WTC11 (cell line): ENCODE measurements around the gene PLXDC2. TPM values are rescaled to one million over a fixed set of nuclear protein-coding genes. Genes with fewer than 3 reads are reported as not detected.

Experiments used
- ATAC-seq: fragments of 200-7000 bp; cut with Tn5 transposase; 2 replicates; pipeline ENCODE4 v1.10.0; 2021; ENCODE audit warnings: mild to moderate bottlenecking, moderate library complexity
- CTCF ChIA-PET: fragments of 300-600 bp; sonication (Branson Sonifier 250); formaldehyde crosslinking; loops from one replicate; lab custom pipeline; 2021; ENCODE audit warnings: antibody characterized with exemption; lab: Charles Lee
- POLR2A ChIA-PET: fragments of 350-600 bp; sonication (Branson Sonifier 250); formaldehyde crosslinking; loops from one replicate; lab custom pipeline; 2021; ENCODE audit warnings: antibody characterized with exemption; lab: Charles Lee
- DNase-seq: peaks from one replicate; pipeline ENCODE4 v3.0.0; 2021; ENCODE audit warnings: low spot score
- H3K27ac Mint-ChIP-seq: 2 replicates; pipeline ENCODE4 v1.8.0; 2021; ENCODE audit warnings: mixed read lengths
- H3K27me3 Mint-ChIP-seq: 2 replicates; pipeline ENCODE4 v1.8.0; 2021; ENCODE audit warnings: low read depth, mild to moderate bottlenecking, moderate library complexity, mixed read lengths
- H3K36me3 Mint-ChIP-seq: 2 replicates; pipeline ENCODE4 v1.8.0; 2021; ENCODE audit warnings: mixed read lengths
- H3K4me1 Mint-ChIP-seq: 2 replicates; pipeline ENCODE4 v1.8.0; 2022; ENCODE audit warnings: mixed read lengths
- H3K4me3 Mint-ChIP-seq: 2 replicates; pipeline ENCODE4 v1.8.0; 2021; ENCODE audit warnings: mild to moderate bottlenecking, moderate library complexity, mixed read lengths
- H3K9me3 Mint-ChIP-seq: 2 replicates; pipeline ENCODE4 v1.8.0; 2021; ENCODE audit warnings: mixed read lengths
- CBFB ChIP-seq: sonication (generic); formaldehyde crosslinking; IDR thresholded peaks from 2 replicates; pipeline ENCODE4 v1.8.1; 2022; ENCODE audit warnings: mild to moderate bottlenecking, low read depth, missing genetic modification reagents
- CDX4 ChIP-seq: fragments of 250-450 bp; sonication (Bioruptor Pico); IDR thresholded peaks from 2 replicates; pipeline ENCODE4 v1.9.0; 2021; ENCODE audit warnings: moderate library complexity, mild to moderate bottlenecking, inconsistent platforms, borderline replicate concordance
- CREB1 ChIP-seq: sonication (generic); formaldehyde crosslinking; IDR thresholded peaks from 2 replicates; pipeline ENCODE4 v1.8.0; 2023; ENCODE audit warnings: mild to moderate bottlenecking, missing genetic modification reagents
- FOXP4 ChIP-seq: sonication (generic); formaldehyde crosslinking; IDR thresholded peaks from 2 replicates; pipeline ENCODE4 v1.8.0; 2022; ENCODE audit warnings: mild to moderate bottlenecking, missing genetic modification reagents
- HMGA2 ChIP-seq: fragments of 250-450 bp; sonication (Bioruptor Pico); IDR thresholded peaks from 2 replicates; pipeline ENCODE4 v1.4.0; 2021; ENCODE audit warnings: mild to moderate bottlenecking, moderate library complexity
- JUN ChIP-seq: sonication (generic); formaldehyde crosslinking; IDR thresholded peaks from 2 replicates; pipeline ENCODE4 v1.8.0; 2023; ENCODE audit warnings: mild to moderate bottlenecking, missing genetic modification reagents
- KAT7 ChIP-seq: sonication (generic); formaldehyde crosslinking; IDR thresholded peaks from 2 replicates; pipeline ENCODE4 v1.8.1; 2023; ENCODE audit warnings: missing genetic modification reagents, mild to moderate bottlenecking, borderline replicate concordance
- PRDM15 ChIP-seq: sonication (generic); formaldehyde crosslinking; IDR thresholded peaks from 2 replicates; pipeline ENCODE4 v1.8.0; 2022; ENCODE audit warnings: missing genetic modification reagents
- PREB ChIP-seq: sonication (generic); formaldehyde crosslinking; IDR thresholded peaks from 2 replicates; pipeline ENCODE4 v1.8.1; 2022; ENCODE audit warnings: mild to moderate bottlenecking, missing genetic modification reagents, moderate library complexity, borderline replicate concordance
- RELA ChIP-seq: sonication (generic); formaldehyde crosslinking; IDR thresholded peaks from 2 replicates; pipeline ENCODE4 v1.8.1; 2022; ENCODE audit warnings: missing genetic modification reagents, mild to moderate bottlenecking, borderline replicate concordance
- SMAD3 ChIP-seq: sonication (generic); formaldehyde crosslinking; IDR thresholded peaks from 2 replicates; pipeline ENCODE4 v1.8.0; 2022; ENCODE audit warnings: missing genetic modification reagents, mild to moderate bottlenecking, borderline replicate concordance
- SMAD4 ChIP-seq: sonication (generic); formaldehyde crosslinking; IDR thresholded peaks from 2 replicates; pipeline ENCODE4 v1.8.0; 2022; ENCODE audit warnings: mild to moderate bottlenecking, missing genetic modification reagents
- SOX15 ChIP-seq: fragments of 250-450 bp; sonication (Bioruptor Pico); IDR thresholded peaks from 2 replicates; pipeline ENCODE4 v1.9.0; 2021; ENCODE audit warnings: mild to moderate bottlenecking
- TCF7 ChIP-seq: sonication (generic); formaldehyde crosslinking; IDR thresholded peaks from 2 replicates; pipeline ENCODE4 v1.8.0; 2022; ENCODE audit warnings: mild to moderate bottlenecking, low read depth, missing genetic modification reagents, moderate library complexity
- TP53 ChIP-seq: sonication (generic); formaldehyde crosslinking; IDR thresholded peaks from 2 replicates; pipeline ENCODE4 v1.8.1; 2023; ENCODE audit warnings: mild to moderate bottlenecking, missing genetic modification reagents
- ZNF232 ChIP-seq: sonication (generic); formaldehyde crosslinking; IDR thresholded peaks from 2 replicates; pipeline ENCODE4 v1.8.0; 2022; ENCODE audit warnings: mild to moderate bottlenecking, missing genetic modification reagents
- ZNF423 ChIP-seq: fragments of 250-450 bp; sonication (Bioruptor Pico); IDR thresholded peaks from 2 replicates; pipeline ENCODE4 v2.1.2; 2022; ENCODE audit warnings: mild to moderate bottlenecking, moderate library complexity
- ZNF425 ChIP-seq: fragments of 250-450 bp; sonication (Bioruptor Pico); conservative IDR thresholded peaks from 2 replicates; pipeline ENCODE4 v1.9.0; 2021; ENCODE audit warnings: mild to moderate bottlenecking
- ZSCAN18 ChIP-seq: fragments of 250-450 bp; sonication (Bioruptor Pico); IDR thresholded peaks from 2 replicates; pipeline ENCODE4 v2.1.2; 2022; ENCODE audit warnings: mild to moderate bottlenecking, moderate library complexity
- total RNA-seq: library from RNA; stranded (reverse); gene quantifications from 3 replicates; pipeline ENCODE4 v1.2.3, GENCODE V29; 2021

PLXDC2 gene
- total RNA-seq, 1 experiment from 2014 or later: 31.7 TPM

GRCh38 chr10:20017961-20018360 is 201.7 kb downstream of the PLXDC2 start:
- CTCF ChIA-PET: no interaction called here

More at GRCh38 chr10:20017961-20018360, 201.7 kb downstream of the PLXDC2 start:
- Mint-ChIP-seq H3K36me3 (peaks cover 12% of the 10 kb centered on the region; the same call in 1 of the 2 replicates), H3K4me3 (no peak overlapping the region), H3K27ac (no peak overlapping the region), H3K9me3 (peaks cover 5% of the 10 kb centered on the region; the same call in 1 of the 2 replicates), H3K4me1 (peaks cover 33% of the 10 kb centered on the region), H3K27me3 (no peaks in the 10 kb centered on the region)
- TF ChIP-seq TCF7 (CRISPR knock-in tag) (no peak), ZNF423 (CRISPR knock-in tag) (no peak), HMGA2 (CRISPR knock-in tag) (no peak), ZNF425 (CRISPR knock-in tag) (no peak), ZSCAN18 (CRISPR knock-in tag) (no peak), CBFB (CRISPR knock-in tag) (no peak), JUN (no peak), ZNF232 (no peak), TP53 (CRISPR knock-in tag) (no peak), SMAD3 (CRISPR knock-in tag) (no peak), RELA (CRISPR knock-in tag) (no peak), FOXP4 (CRISPR knock-in tag) (no peak), CDX4 (no peak), CREB1 (CRISPR knock-in tag) (no peak), KAT7 (CRISPR knock-in tag) (no peak), PREB (no peak), SMAD4 (CRISPR knock-in tag) (no peak), PRDM15 (no peak), SOX15 (no peak)
- DNase-seq (no peak), ATAC-seq (no peak)
- POLR2A ChIA-PET: no interaction called here
